Hepatocyte (in vitro differentiated cells): Measurements from ENCODE around the gene ZDHHC13. TPM values are rescaled to one million over a fixed set of nuclear protein-coding genes. Genes with fewer than 3 reads are reported as not detected.

Experiments used
- DNase-seq: peaks from one replicate; pipeline ENCODE4 v3.0.0-alpha.2; 2016; ENCODE audit warnings: low spot score
- H2AFZ ChIP-seq: fragments of 200-600 bp; sonication (generic); 2 replicates; pipeline ENCODE4 v1.6.0; 2016; ENCODE audit warnings: antibody characterized with exemption, mild to moderate bottlenecking
- H3K27ac ChIP-seq: fragments of 200-600 bp; sonication (generic); 2 replicates; pipeline ENCODE4 v1.5.1; 2016; ENCODE audit warnings: mild to moderate bottlenecking
- H3K27me3 ChIP-seq: fragments of 200-600 bp; sonication (generic); 2 replicates; pipeline ENCODE4 v1.6.1; 2016
- H3K36me3 ChIP-seq: fragments of 200-600 bp; sonication (generic); replicated peaks from 2 replicates; pipeline ENCODE4 v1.5.1; 2016; ENCODE audit warnings: low read depth; ENCODE audit not compliant: insufficient read depth
- H3K4me1 ChIP-seq: fragments of 200-600 bp; sonication (generic); 2 replicates; pipeline ENCODE4 v1.5.1; 2016; ENCODE audit warnings: mild to moderate bottlenecking, moderate library complexity; ENCODE audit not compliant: insufficient read depth
- H3K4me2 ChIP-seq: fragments of 200-600 bp; sonication (generic); 2 replicates; pipeline ENCODE4 v1.6.0; 2016
- H3K4me3 ChIP-seq: fragments of 200-600 bp; sonication (generic); 2 replicates; pipeline ENCODE4 v1.5.1; 2016; ENCODE audit warnings: mild to moderate bottlenecking
- H3K79me2 ChIP-seq: fragments of 200-600 bp; sonication (generic); 2 replicates; pipeline ENCODE4 v1.6.0; 2017; ENCODE audit warnings: mild to moderate bottlenecking
- H3K9me2 ChIP-seq: fragments of 200-600 bp; sonication (generic); replicated peaks from 2 replicates; pipeline ENCODE4 v1.6.0; 2017; ENCODE audit warnings: mild to moderate bottlenecking; ENCODE audit not compliant: insufficient read depth
- H3K9me3 ChIP-seq: fragments of 200-600 bp; sonication (generic); 2 replicates; pipeline ENCODE4 v1.5.1; 2016; ENCODE audit warnings: low read depth, mild to moderate bottlenecking
- H4K20me1 ChIP-seq: fragments of 200-600 bp; sonication (generic); 2 replicates; pipeline ENCODE4 v1.6.0; 2016; ENCODE audit warnings: mild to moderate bottlenecking; ENCODE audit not compliant: insufficient read depth, poor library complexity, severe bottlenecking
- EZH2 ChIP-seq: fragments of 200-600 bp; sonication (generic); IDR thresholded peaks from 2 replicates; pipeline ENCODE4 v1.6.1; 2016; ENCODE audit warnings: antibody characterized with exemption, mild to moderate bottlenecking, borderline replicate concordance
- EZH2phosphoT487 ChIP-seq: fragments of 200-600 bp; sonication (generic); IDR thresholded peaks from one replicate; pipeline ENCODE4 v1.6.1; 2018; ENCODE audit warnings: antibody characterized with exemption, mild to moderate bottlenecking, low read depth, moderate library complexity; ENCODE audit not compliant: unreplicated experiment, severe bottlenecking
- WGBS: methylation state at CpG from one replicate; pipeline ENCODE4 v1.1.6; 2016; ENCODE audit warnings: low lambda C conversion rate; ENCODE audit errors: missing lambda C conversion rate; 5-methylcytosine and 5-hydroxymethylcytosine counted together
- polyA plus RNA-seq: library from polyadenylated mRNA; unstranded; fragments of >200 nt; fragmentation: Nextera tagmentation; extraction: Ambion mirVana; gene quantifications from 2 replicates; pipeline ENCODE4 v1.2.1, GENCODE V29; 2016
- total RNA-seq: library from RNA; depleted of rRNA; stranded (reverse); fragments of >200 nt; gene quantifications from 2 replicates; pipeline ENCODE4 v1.2.3, GENCODE V29; 2014
- TF ChIP-seq, protein P1 (sequence below): fragments of 200-600 bp; sonication (generic); IDR thresholded peaks from 2 replicates; pipeline ENCODE4 v1.5.1; 2016; ENCODE audit warnings: antibody characterized with exemption, mild to moderate bottlenecking; ENCODE audit not compliant: poor library complexity

ZDHHC13 gene
- total and polyA plus RNA-seq, 2 experiments from 2014 or later = 14.6 to 27.1 TPM

DNA sequence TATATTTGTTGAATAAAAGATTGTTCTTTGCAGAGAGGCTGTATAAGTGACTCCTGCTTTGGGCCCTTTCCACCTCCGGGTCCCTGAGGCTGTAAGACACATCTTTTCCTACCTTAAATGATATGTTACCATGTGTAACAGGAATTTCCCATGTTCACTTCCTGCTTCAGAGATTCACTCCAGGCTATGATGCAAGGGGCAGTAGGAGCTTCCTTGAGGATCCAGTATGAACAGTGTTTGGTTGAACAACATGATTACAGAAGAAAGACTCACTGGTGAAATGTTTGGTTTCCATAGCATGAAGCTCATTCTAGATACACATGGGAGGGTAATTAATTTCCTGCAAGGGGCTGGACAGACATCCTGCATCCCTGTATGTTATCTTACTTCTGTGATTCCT lies 25.6 kb upstream of the ZDHHC13 start:
- H3K4me3 ChIP-seq = no peak overlapping the region
- no peaks in the 10 kb centered on the region for H3K4me1 ChIP-seq
- H3K36me3 ChIP-seq = no peaks in the 10 kb centered on the region
- no peaks in the 10 kb centered on the region for H3K9me3 ChIP-seq
- no peak overlapping the region for H2AFZ ChIP-seq
- no peak for DNase-seq
- H3K27me3 ChIP-seq = no peaks in the 10 kb centered on the region
- no peak overlapping the region for H3K27ac ChIP-seq
- H3K9me2 ChIP-seq = no peaks in the 10 kb centered on the region
- H3K4me2 ChIP-seq = no peak overlapping the region
- TF ChIP-seq, protein P1, sequence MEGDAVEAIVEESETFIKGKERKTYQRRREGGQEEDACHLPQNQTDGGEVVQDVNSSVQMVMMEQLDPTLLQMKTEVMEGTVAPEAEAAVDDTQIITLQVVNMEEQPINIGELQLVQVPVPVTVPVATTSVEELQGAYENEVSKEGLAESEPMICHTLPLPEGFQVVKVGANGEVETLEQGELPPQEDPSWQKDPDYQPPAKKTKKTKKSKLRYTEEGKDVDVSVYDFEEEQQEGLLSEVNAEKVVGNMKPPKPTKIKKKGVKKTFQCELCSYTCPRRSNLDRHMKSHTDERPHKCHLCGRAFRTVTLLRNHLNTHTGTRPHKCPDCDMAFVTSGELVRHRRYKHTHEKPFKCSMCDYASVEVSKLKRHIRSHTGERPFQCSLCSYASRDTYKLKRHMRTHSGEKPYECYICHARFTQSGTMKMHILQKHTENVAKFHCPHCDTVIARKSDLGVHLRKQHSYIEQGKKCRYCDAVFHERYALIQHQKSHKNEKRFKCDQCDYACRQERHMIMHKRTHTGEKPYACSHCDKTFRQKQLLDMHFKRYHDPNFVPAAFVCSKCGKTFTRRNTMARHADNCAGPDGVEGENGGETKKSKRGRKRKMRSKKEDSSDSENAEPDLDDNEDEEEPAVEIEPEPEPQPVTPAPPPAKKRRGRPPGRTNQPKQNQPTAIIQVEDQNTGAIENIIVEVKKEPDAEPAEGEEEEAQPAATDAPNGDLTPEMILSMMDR = no peak
- TF ChIP-seq EZH2phosphoT487 = no peak
- TF ChIP-seq EZH2 = no peak
- no peaks in the 10 kb centered on the region for H4K20me1 ChIP-seq
- no peaks in the 10 kb centered on the region for H3K79me2 ChIP-seq
- WGBS = 95% methylated on average over 1 of the region's 1 CpG

DNA sequence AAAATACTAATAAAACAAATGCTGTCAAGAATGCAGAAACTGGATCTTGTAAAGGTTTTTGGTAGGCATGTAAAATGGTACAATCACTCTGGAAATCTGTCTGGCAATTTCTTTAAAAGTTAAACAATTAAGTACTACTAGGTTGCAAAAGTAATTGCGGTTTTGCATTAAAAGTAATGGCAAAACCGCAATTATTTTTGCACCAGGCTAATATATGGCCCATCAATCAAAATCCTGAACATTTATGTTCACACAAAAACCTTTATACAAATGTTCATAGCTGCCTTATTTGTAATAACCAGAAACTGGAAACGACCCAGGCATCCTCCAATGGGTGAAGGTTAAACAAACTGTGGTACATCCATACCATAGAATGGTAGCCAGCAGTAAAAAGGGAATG lies 24.6 kb upstream of the ZDHHC13 start:
- no peak for DNase-seq
- Histone ChIP-seq H3K27ac (no peak overlapping the region), H3K4me3 (no peak overlapping the region), H3K79me2 (no peaks in the 10 kb centered on the region), H3K27me3 (no peaks in the 10 kb centered on the region), H3K36me3 (no peaks in the 10 kb centered on the region), H3K4me1 (no peaks in the 10 kb centered on the region), H4K20me1 (no peaks in the 10 kb centered on the region), H2AFZ (no peak overlapping the region), H3K4me2 (no peak overlapping the region), H3K9me3 (no peaks in the 10 kb centered on the region), H3K9me2 (no peaks in the 10 kb centered on the region)
- WGBS = 85% methylated on average over 3 of the region's 3 CpGs
- TF ChIP-seq EZH2phosphoT487 (no peak), EZH2 (no peak)
- TF ChIP-seq, protein P1 = no peak

DNA sequence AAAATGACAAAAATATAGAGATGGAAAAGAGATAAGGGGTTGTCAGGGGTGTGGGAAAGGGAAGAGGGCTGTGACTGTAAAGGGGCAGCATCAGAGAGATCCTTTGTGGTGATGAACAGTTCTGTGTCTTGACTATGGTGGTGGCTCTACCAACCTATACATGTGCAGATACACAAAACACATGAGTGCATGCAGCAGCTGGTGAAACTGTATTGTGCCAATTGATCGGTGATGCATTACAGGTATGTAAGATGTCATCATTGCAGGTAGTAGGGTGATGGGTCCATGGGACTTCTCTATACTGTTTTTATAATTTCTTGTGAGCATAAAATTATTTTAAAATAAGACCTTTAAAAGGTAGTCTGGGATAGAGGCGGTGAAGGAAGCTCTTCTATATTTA lies 24.1 kb upstream of the ZDHHC13 start:
- Histone ChIP-seq H4K20me1 (no peaks in the 10 kb centered on the region), H2AFZ (no peak overlapping the region), H3K9me3 (no peaks in the 10 kb centered on the region), H3K4me3 (no peak overlapping the region), H3K4me1 (no peaks in the 10 kb centered on the region), H3K9me2 (no peaks in the 10 kb centered on the region), H3K4me2 (no peak overlapping the region), H3K27ac (no peak overlapping the region), H3K36me3 (no peaks in the 10 kb centered on the region), H3K27me3 (no peaks in the 10 kb centered on the region), H3K79me2 (no peaks in the 10 kb centered on the region)
- TF ChIP-seq EZH2phosphoT487 (no peak), EZH2 (no peak)
- TF ChIP-seq, protein P1 = no peak
- DNase-seq = no peak
- 97% methylated on average over 2 of the region's 2 CpGs for WGBS

DNA sequence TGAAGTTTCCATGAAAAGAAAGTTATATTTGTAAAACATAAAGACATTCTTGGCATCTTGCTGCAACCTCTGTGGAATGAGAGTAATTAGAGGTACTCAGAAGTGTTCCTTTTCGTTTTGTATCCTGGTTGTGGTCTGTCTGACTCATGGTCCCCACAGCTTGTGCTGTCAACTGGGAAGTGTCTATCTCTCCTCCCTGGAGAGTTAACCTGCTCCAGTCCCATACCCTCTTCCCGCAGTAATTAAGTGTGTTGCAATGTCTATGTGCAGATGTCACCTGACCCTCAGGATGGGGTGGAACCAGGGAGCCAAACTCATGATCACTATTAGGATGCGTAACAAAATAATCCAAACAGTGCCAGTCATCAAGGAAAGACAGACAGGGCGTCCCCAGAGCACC lies 23.0 kb upstream of the ZDHHC13 start:
- Histone ChIP-seq H3K79me2 (no peaks in the 10 kb centered on the region), H3K4me2 (no peak overlapping the region), H3K27ac (no peak overlapping the region), H3K9me3 (no peaks in the 10 kb centered on the region), H3K27me3 (no peaks in the 10 kb centered on the region), H3K36me3 (no peaks in the 10 kb centered on the region), H4K20me1 (no peaks in the 10 kb centered on the region), H2AFZ (no peak overlapping the region), H3K4me1 (no peaks in the 10 kb centered on the region), H3K9me2 (no peaks in the 10 kb centered on the region), H3K4me3 (no peak overlapping the region)
- 63% methylated on average over 4 of the region's 4 CpGs for WGBS
- TF ChIP-seq EZH2phosphoT487 (no peak), EZH2 (no peak)
- TF ChIP-seq, protein P1 = no peak
- no peak for DNase-seq
